Measurements from ENCODE around the gene LHX5. TPM values are rescaled to one million over a fixed set of nuclear protein-coding genes. Genes with fewer than 3 reads are reported as not detected.

Gene LHX5
- polyA plus RNA-seq, 3 donors from 2014 or later, result not detected

GRCh38 chr12:113418213-113418879 is 53.3 kb downstream of the LHX5 start:
- Mint-ChIP-seq H3K4me3 (no peak overlapping the region), H3K27me3 (ENCODE audit: low read depth in 3 of 3) (peaks cover 0 to 10% (median 1%) of the 10 kb centered on the region in 3 donors), H3K9me3 (no peaks in the 10 kb centered on the region), H3K36me3 (no peaks in the 10 kb centered on the region), H3K4me1 (peaks cover 0 to 2% of the 10 kb centered on the region in 2 donors), H3K27ac (no peak overlapping the region)
- no peak for DNase-seq

GRCh38 chr12:113416091-113416754 is 55.4 kb downstream of the LHX5 start:
- no peak for DNase-seq
- H3K36me3 Mint-ChIP-seq, result no peaks in the 10 kb centered on the region
- peaks cover 0 to 8% (median 1%) of the 10 kb centered on the region in 3 donors for H3K27me3 Mint-ChIP-seq (ENCODE audit: low read depth in 3 of 3)

GRCh38 chr12:113414519-113415038 is 57.1 kb downstream of the LHX5 start:
- no peak for DNase-seq
- Mint-ChIP-seq H3K4me1 (no peaks in the 10 kb centered on the region), H3K9me3 (no peaks in the 10 kb centered on the region), H3K27me3 (ENCODE audit: low read depth in 3 of 3) (peaks cover 0 to 6% (median 1%) of the 10 kb centered on the region in 3 donors), H3K36me3 (no peaks in the 10 kb centered on the region), H3K4me3 (no peak overlapping the region), H3K27ac (no peak overlapping the region)

More at GRCh38 chr12:113416091-113416754, 55.4 kb downstream of the LHX5 start:
- Mint-ChIP-seq H3K27ac (no peak overlapping the region), H3K4me1 (no peaks in the 10 kb centered on the region), H3K4me3 (no peak overlapping the region), H3K9me3 (no peaks in the 10 kb centered on the region)

GRCh38 chr12:113413488-113413939 is 58.2 kb downstream of the LHX5 start:
- DNase-seq, result no peak
- Mint-ChIP-seq H3K27ac (no peak overlapping the region), H3K9me3 (no peaks in the 10 kb centered on the region), H3K27me3 (ENCODE audit: low read depth in 3 of 3) (peaks cover 0 to 6% (median 1%) of the 10 kb centered on the region in 3 donors), H3K36me3 (no peaks in the 10 kb centered on the region), H3K4me3 (no peak overlapping the region), H3K4me1 (no peaks in the 10 kb centered on the region)

Other genes with a start within 250 kb of the LHX5 start
- gene SLC8B1, start 136.8 kb downstream of the LHX5 start, polyA plus RNA-seq, result 10 to 100 TPM in 2 of 3 donors, 1 to 10 TPM in 1; 8.0 to 18.6 (median 10.3) TPM
- 10 to 100 TPM in 1 of 3 donors, 1 to 10 TPM in 2; 4.8 to 10.1 (median 5.5) TPM for gene PLBD2, start 113.3 kb downstream of the LHX5 start, polyA plus RNA-seq
- 1 to 10 TPM in 1 of 3 donors, not detected in 2; 1.4 TPM for gene SDS, start 68.0 kb downstream of the LHX5 start, polyA plus RNA-seq
- gene SDSL, start 49.5 kb downstream of the LHX5 start, polyA plus RNA-seq, result 1 to 10 TPM; 1.1 to 3.9 (median 2.7) TPM

Data from immature natural killer cell (primary cell).